Immature natural killer cell (primary cell): Measurements from ENCODE around the gene TTLL5. TPM values are rescaled to one million over a fixed set of nuclear protein-coding genes. Genes with fewer than 3 reads are reported as not detected.

Source experiments
- DNase-seq, 3 donors: peaks; one replicate each; pipeline ENCODE4 v3.0.0; 2022; ENCODE audit warnings: mixed read lengths in 1 of 3
- H3K27ac Mint-ChIP-seq, 6 donors: one replicate each; pipeline ENCODE4 v1.8.0; 2020; ENCODE audit warnings: mixed read lengths in 6 of 6, mild to moderate bottlenecking in 5 of 6, inconsistent platforms in 4 of 6, moderate library complexity in 3 of 6
- H3K27me3 Mint-ChIP-seq, 3 donors: one replicate each; pipeline ENCODE4 v1.8.0; 2020 to 2021; ENCODE audit warnings: low read depth in 3 of 3, mild to moderate bottlenecking in 3 of 3, mixed read lengths in 3 of 3, moderate library complexity in 3 of 3, inconsistent platforms in 1 of 3
- H3K36me3 Mint-ChIP-seq, 3 donors: one replicate each; pipeline ENCODE4 v1.8.0; 2020; ENCODE audit warnings: mixed read lengths in 3 of 3, inconsistent platforms in 2 of 3, mild to moderate bottlenecking in 2 of 3
- H3K4me1 Mint-ChIP-seq, 2 donors: one replicate each; pipeline ENCODE4 v1.8.0; 2020; ENCODE audit warnings: inconsistent platforms in 2 of 2, mild to moderate bottlenecking in 2 of 2, mixed read lengths in 2 of 2, moderate library complexity in 1 of 2
- H3K4me3 Mint-ChIP-seq, 5 donors: one replicate each; pipeline ENCODE4 v1.8.0; 2020; ENCODE audit warnings: mild to moderate bottlenecking in 5 of 5, mixed read lengths in 5 of 5, inconsistent platforms in 3 of 5, moderate library complexity in 3 of 5
- H3K9me3 Mint-ChIP-seq, 6 donors: one replicate each; pipeline ENCODE4 v1.8.0; 2020; ENCODE audit warnings: mild to moderate bottlenecking in 6 of 6, mixed read lengths in 6 of 6, inconsistent platforms in 4 of 6, moderate library complexity in 3 of 6
- polyA plus RNA-seq, 3 donors: library from polyadenylated mRNA; unstranded; fragments of 300-500 nt; fragmentation: Illumina TruSeq; gene quantifications; one replicate each; pipeline ENCODE4 v1.2.3, GENCODE V29; 2021

Gene TTLL5
- polyA plus RNA-seq, 3 donors from 2014 or later, result 6.9 to 10.4 TPM; not detected in 1

GRCh38 chr14:75996488-75996887 is 335.4 kb downstream of the TTLL5 start:
- DNase-seq, result no peak
- H3K27me3 Mint-ChIP-seq, result peaks cover 0 to 2% (median 0%) of the 10 kb centered on the region in 3 donors
- no peak overlapping the region for H3K27ac Mint-ChIP-seq
- no peaks in the 10 kb centered on the region for H3K9me3 Mint-ChIP-seq
- no peaks in the 10 kb centered on the region for H3K4me1 Mint-ChIP-seq
- peaks cover 30 to 60% (median 39%) of the 10 kb centered on the region in 3 donors for H3K36me3 Mint-ChIP-seq
- no peak overlapping the region for H3K4me3 Mint-ChIP-seq

DNA sequence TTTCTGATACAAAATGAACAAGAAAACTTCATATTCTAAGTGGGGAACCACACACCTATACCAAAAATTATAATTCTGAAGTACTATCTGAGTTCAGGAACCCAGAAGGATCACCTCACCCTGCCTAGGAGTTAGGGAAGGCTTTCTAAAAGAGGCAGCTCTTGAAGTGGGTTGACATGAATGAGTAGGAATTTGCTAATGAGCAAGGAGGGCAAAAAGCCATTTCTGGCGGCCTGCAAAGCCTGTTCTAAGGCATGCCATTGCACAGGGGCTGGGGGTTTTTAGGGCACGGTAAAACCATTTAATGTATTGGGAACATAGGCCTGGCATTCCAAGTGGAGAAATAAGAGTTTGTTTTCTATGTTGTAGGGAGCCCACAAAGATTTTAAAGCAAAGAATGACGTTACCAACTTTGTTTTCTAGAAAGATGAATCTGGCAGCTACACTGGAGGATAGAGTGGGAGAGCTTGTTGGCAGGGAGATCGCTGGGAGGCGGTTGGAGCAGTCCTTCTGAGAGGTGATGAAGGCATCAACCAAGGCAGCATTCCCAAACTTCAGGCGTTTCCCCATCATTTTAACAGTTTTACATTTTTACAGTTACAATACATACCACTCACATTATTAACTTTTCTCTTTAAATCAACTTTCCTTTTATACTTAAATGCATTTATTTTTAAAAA is 338.6 kb downstream of the TTLL5 start:
- H3K36me3 Mint-ChIP-seq, result peaks cover 35 to 62% (median 48%) of the 10 kb centered on the region in 3 donors
- H3K27ac Mint-ChIP-seq, result no peak overlapping the region

DNA sequence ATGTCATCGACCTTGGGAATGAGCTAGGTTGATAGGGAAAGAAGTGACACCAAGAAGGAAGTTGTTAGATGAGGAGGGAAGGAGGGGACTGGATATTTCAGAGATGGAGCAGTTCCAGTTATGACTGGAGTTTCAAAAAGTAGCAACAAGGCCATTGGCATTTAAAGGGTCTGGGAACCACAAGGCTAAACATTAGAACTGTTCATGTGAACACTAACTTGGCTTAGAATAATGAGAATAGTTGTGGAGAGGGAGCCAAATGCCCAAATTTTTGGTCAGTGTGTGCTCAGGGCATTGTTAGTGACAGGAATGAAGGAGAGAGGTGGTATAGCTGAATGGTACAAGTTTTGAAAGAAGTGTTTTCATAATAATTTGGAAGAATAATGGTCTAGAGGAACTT is 341.3 kb downstream of the TTLL5 start:
- Mint-ChIP-seq H3K9me3 (peaks cover 0 to 15% (median 4%) of the 10 kb centered on the region in 6 donors), H3K27me3 (no peaks in the 10 kb centered on the region), H3K4me3 (no peak overlapping the region), H3K4me1 (no peaks in the 10 kb centered on the region), H3K36me3 (peaks cover 48 to 73% (median 62%) of the 10 kb centered on the region in 3 donors), H3K27ac (no peak overlapping the region)
- no peak for DNase-seq

More for the DNA sequence above, 338.6 kb downstream of the TTLL5 start:
- Mint-ChIP-seq H3K4me3 (no peak overlapping the region), H3K27me3 (no peaks in the 10 kb centered on the region), H3K4me1 (no peaks in the 10 kb centered on the region), H3K9me3 (peaks cover 0 to 6% (median 1%) of the 10 kb centered on the region in 6 donors)
- DNase-seq, result no peak

Other genes with a start within 250 kb of the TTLL5 start
- under 1 TPM in 1 of 3 donors, not detected in 2; 0.47 TPM for gene JDP2, start 233.2 kb upstream of the TTLL5 start, polyA plus RNA-seq
- 10 to 100 TPM; 61.7 to 97.4 (median 95.6) TPM for gene BATF, start 138.8 kb upstream of the TTLL5 start, polyA plus RNA-seq
- gene FLVCR2, start 82.6 kb upstream of the TTLL5 start, polyA plus RNA-seq, result 1 to 10 TPM in 1 of 3 donors, under 1 TPM in 1, not detected in 1; 0.24 to 1.4 TPM
- gene ERG28, start 370 bp upstream of the TTLL5 start, polyA plus RNA-seq, result 10 to 100 TPM; 28.7 to 34.4 (median 32.4) TPM